Kidney tubule cell (primary cell): ENCODE data around the gene KPNA4.
"Not testable (repeated sequence)": the region's sequence is repeated elsewhere in the genome, so short reads cannot be mapped to it uniquely, and the experiment has no call there.

Experiments
- DNase-seq: peaks from one replicate; pipeline ENCODE4 v3.0.0-alpha.2; 2018; ENCODE audit warnings: low spot score

Gene KPNA4

GRCh38 chr3:160565442-160566403 lies at the start of gene KPNA4:
TSS of gene KPNA4 (minus strand) at chr3:160565571. CDS start at chr3:160565282, 289 bp downstream.
- peak; percentile 99 for DNase-seq

GRCh38 chr3:160613661-160614060 lies 48.3 kb upstream of the KPNA4 start:
- DNase-seq, result no peak

GRCh38 chr3:160612386-160613075 lies 47.2 kb upstream of the KPNA4 start:
- no peak for DNase-seq

- DNase-seq, result no peak
Observed at GRCh38 chr3:160611141-160611540, 45.8 kb upstream of the KPNA4 start.

GRCh38 chr3:160608870-160609269 lies 43.5 kb upstream of the KPNA4 start:
- DNase-seq, result no peak

- DNase-seq, result no peak
Observed at GRCh38 chr3:160607826-160608225, 42.5 kb upstream of the KPNA4 start.

- no peak for DNase-seq
Observed at GRCh38 chr3:160605315-160605714, 39.9 kb upstream of the KPNA4 start.

- DNase-seq, result not testable (repeated sequence)
Observed at GRCh38 chr3:160603845-160604244, 38.5 kb upstream of the KPNA4 start.

GRCh38 chr3:160602259-160602658 lies 36.9 kb upstream of the KPNA4 start:
- DNase-seq, result no peak

GRCh38 chr3:160601288-160601687 lies 35.9 kb upstream of the KPNA4 start:
- no peak for DNase-seq

- no peak for DNase-seq
Observed at GRCh38 chr3:160598865-160599264, 33.5 kb upstream of the KPNA4 start.

GRCh38 chr3:160588023-160588422 lies 22.7 kb upstream of the KPNA4 start:
- no peak for DNase-seq

GRCh38 chr3:160587105-160587504 lies 21.7 kb upstream of the KPNA4 start:
- no peak for DNase-seq

GRCh38 chr3:160586679-160587078 lies 21.3 kb upstream of the KPNA4 start:
- no peak for DNase-seq

- no peak for DNase-seq
Observed at GRCh38 chr3:160583451-160583850, 18.1 kb upstream of the KPNA4 start.

GRCh38 chr3:160580938-160581337 lies 15.6 kb upstream of the KPNA4 start:
- no peak for DNase-seq

GRCh38 chr3:160577556-160578195 lies 12.3 kb upstream of the KPNA4 start:
- DNase-seq, result peak; percentile 41

GRCh38 chr3:160577093-160577492 lies 11.7 kb upstream of the KPNA4 start:
- no peak for DNase-seq

- DNase-seq, result no peak
Observed at GRCh38 chr3:160576621-160577020, 11.2 kb upstream of the KPNA4 start.

GRCh38 chr3:160575589-160575988 lies 10.2 kb upstream of the KPNA4 start:
- no peak for DNase-seq

- no peak for DNase-seq
Observed at GRCh38 chr3:160574636-160575035, 9.3 kb upstream of the KPNA4 start.

GRCh38 chr3:160573955-160574525 lies 8.7 kb upstream of the KPNA4 start:
- DNase-seq, result not testable (repeated sequence)
